ENCODE data around the gene GDA. TPM values are rescaled to one million over a fixed set of nuclear protein-coding genes. Genes with fewer than 3 reads are reported as not detected.

Gene GDA
- total RNA-seq, 4 donors from 2014 or later, result 0.46 to 2.0 (median 1.3) TPM; not detected in 1

DNA sequence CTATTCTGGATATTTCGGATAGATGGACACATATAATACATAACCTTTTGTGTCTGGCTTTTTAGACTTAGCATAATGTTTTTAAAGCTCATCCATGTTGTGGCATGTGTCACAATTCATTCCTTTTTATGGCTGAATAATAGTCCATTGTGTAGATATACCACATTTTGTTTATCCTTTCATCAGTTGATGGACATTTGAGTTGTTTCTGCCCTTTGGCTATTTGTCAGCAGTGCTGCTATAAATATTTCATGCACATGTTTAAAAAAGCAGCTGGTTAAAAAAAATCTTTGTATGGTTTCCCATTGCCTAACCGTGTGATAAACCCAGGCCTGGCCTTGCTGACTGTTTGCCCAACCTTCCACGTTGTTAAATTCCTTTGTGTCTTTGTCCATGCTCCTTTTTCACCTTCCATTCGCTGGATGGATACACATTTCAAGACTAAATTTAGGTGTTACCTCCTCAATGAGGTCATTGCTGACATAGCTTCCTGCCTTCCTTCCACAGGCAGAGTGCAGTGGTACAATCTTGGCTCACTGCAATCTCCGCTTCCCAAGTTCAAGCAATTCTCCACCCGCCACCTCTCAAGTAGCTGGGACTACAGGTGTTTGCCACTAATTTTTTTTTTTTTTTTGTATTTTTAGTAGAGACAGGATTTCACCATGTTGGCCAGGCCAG is 11.3 kb downstream of the GDA start:
- 87 to 89% methylated on average over 6 of the region's 6 CpGs for WGBS, 2 donors

DNA sequence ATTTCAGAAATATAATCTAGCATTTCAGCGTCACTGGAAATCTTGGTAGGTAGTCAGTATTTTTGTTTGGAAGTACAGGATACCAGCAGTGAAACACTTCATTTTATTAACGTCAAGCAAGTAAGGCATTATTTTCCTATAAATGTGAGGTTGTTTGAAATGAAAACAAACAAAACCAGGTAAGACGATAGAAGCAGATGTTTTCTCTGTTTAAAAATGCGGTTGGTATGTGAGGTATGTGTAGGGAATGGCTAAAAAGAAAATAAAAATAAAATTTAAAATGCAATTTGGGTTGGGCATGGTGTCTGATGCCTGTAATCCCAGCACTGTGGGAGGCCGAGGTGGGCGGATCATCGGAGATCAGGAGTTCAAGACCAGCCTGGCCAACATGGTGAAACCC is 16.1 kb downstream of the GDA start:
- no peak overlapping the region for H3K4me3 ChIP-seq (ENCODE audit: low read depth, poor library complexity, severe bottlenecking)
- 66 to 73% methylated on average over 7 of the region's 7 CpGs for WGBS, 2 donors
- intact Hi-C loops (cut with DNase I; ENCODE audit: low total_unique reads), result no loop called here
- no peak for DNase-seq (ENCODE audit: low spot score in 2 of 2)
- TF ChIP-seq POLR2A (IDR thresholded peaks at IDR 0.05), result no peak
- TF ChIP-seq, protein P1, sequence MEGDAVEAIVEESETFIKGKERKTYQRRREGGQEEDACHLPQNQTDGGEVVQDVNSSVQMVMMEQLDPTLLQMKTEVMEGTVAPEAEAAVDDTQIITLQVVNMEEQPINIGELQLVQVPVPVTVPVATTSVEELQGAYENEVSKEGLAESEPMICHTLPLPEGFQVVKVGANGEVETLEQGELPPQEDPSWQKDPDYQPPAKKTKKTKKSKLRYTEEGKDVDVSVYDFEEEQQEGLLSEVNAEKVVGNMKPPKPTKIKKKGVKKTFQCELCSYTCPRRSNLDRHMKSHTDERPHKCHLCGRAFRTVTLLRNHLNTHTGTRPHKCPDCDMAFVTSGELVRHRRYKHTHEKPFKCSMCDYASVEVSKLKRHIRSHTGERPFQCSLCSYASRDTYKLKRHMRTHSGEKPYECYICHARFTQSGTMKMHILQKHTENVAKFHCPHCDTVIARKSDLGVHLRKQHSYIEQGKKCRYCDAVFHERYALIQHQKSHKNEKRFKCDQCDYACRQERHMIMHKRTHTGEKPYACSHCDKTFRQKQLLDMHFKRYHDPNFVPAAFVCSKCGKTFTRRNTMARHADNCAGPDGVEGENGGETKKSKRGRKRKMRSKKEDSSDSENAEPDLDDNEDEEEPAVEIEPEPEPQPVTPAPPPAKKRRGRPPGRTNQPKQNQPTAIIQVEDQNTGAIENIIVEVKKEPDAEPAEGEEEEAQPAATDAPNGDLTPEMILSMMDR (IDR thresholded peaks at IDR 0.05), result no peak

More for the DNA sequence above, 11.3 kb downstream of the GDA start:
- no peak for DNase-seq (ENCODE audit: low spot score in 2 of 2)
- no peak overlapping the region for H3K4me3 ChIP-seq (ENCODE audit: low read depth, poor library complexity, severe bottlenecking)
- TF ChIP-seq POLR2A (IDR thresholded peaks at IDR 0.05), result no peak
- TF ChIP-seq, protein P1 (IDR thresholded peaks at IDR 0.05), result no peak
- intact Hi-C loops (cut with DNase I; ENCODE audit: low total_unique reads), result no loop called here

DNA sequence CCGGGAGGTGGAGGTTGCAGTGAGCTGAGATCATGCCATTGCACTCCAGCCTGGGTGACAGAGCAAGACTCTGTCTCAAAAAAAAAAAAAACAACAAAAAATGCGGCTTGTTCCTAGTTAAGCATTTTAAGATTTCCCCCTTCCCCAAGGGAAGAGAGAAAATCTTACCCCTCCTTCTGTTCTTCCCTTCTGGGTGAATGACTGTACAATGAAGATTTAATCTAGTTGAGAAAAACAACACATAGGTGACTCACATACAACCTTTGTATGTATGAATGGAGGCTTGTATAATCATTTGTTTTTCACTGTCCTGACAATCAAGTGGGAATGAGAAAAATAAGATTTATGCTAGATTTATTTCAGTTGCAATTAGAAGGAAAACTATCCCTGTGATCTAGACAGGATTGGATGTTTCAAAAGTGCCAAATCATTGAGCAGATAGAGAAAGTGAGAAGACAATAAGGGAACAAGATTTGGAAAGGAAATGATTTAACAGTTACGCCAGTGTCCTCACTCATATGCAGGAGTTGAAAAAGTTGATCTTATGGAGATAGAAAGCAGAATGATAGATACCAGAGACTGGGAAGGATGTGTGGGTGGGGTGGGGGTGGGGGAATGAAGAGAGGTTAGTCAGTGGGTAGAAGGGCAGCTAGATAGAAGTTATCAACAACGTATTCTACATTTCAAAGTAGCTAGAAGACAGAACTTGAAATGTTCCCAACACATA is 16.7 kb downstream of the GDA start:
- DNase-seq (ENCODE audit: low spot score in 2 of 2), result no peak
- WGBS, 2 donors, result 60 to 70% methylated on average over 4 of the region's 4 CpGs
- intact Hi-C loops (cut with DNase I; ENCODE audit: low total_unique reads), result no loop called here
- no peak overlapping the region for H3K4me3 ChIP-seq (ENCODE audit: low read depth, poor library complexity, severe bottlenecking)
- TF ChIP-seq, protein P1 (IDR thresholded peaks at IDR 0.05), result no peak
- TF ChIP-seq POLR2A (IDR thresholded peaks at IDR 0.05), result no peak

DNA sequence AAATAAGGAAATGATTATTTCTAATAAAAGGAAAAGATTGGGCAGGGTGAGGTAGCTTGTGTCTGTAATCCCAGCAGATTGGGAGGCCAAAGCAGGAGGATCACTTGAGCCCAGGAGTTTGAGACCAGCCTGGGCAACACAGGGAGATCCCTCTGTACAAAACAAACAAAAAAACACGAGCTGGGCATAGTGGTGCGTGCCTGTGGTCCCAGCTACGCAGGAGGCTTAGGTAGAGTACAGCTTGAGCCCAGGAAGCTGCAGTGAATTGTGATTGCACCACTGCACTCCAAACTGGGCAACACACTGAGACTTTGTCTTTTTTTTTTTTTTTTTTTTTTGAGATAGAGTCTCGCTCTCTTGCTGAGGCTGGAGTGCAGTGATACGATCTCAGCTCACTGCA is 18.8 kb downstream of the GDA start:
- TF ChIP-seq, protein P1 (IDR thresholded peaks at IDR 0.05), result no peak
- no peak for TF ChIP-seq POLR2A (IDR thresholded peaks at IDR 0.05)
- 81 to 86% methylated on average over 5 of the region's 5 CpGs for WGBS, 2 donors
- intact Hi-C loops (cut with DNase I; ENCODE audit: low total_unique reads), result no loop called here

DNA sequence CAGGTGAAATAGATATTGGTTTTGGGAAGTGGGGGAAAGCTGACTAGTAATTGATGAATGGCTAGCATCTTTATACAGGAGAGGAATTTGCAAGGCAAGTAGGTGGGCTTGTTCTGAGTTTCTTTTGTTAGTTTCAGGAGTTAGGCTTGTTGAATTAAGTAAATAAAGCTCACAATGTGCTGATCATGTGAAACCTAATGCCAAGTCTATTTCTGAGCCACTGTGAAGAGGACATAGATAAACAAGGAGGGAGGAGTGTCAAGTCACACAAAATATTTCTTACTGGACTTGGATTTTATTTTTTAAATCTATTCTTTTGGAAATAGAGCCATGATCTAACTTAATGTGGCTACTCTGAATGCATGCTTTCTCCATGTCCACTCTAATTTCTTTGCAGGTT is 19.9 kb downstream of the GDA start:
- intact Hi-C loops (cut with DNase I; ENCODE audit: low total_unique reads), result no loop called here
- no peak overlapping the region for H3K4me3 ChIP-seq (ENCODE audit: low read depth, poor library complexity, severe bottlenecking)
- TF ChIP-seq POLR2A (IDR thresholded peaks at IDR 0.05), result no peak
- TF ChIP-seq, protein P1 (IDR thresholded peaks at IDR 0.05), result no peak
- no peak for DNase-seq (ENCODE audit: low spot score in 2 of 2)

More for the DNA sequence above, 18.8 kb downstream of the GDA start:
- no peak for DNase-seq (ENCODE audit: low spot score in 2 of 2)
- H3K4me3 ChIP-seq (ENCODE audit: low read depth, poor library complexity, severe bottlenecking), result no peak overlapping the region

All from lower leg skin (tissue), 4 donors.